C1 segment of cervical spinal cord (tissue), 14 donors: ENCODE measurements around the gene MACROD2.
"Not testable (repeated sequence)": the region's sequence is repeated elsewhere in the genome, so short reads cannot be mapped to it uniquely, and the experiment has no call there.

Experiments
- DNase-seq, 14 donors: peaks; one replicate each; lab custom pipeline; 2025; lab: John Stamatoyannopoulos, UW

MACROD2 gene

DNA sequence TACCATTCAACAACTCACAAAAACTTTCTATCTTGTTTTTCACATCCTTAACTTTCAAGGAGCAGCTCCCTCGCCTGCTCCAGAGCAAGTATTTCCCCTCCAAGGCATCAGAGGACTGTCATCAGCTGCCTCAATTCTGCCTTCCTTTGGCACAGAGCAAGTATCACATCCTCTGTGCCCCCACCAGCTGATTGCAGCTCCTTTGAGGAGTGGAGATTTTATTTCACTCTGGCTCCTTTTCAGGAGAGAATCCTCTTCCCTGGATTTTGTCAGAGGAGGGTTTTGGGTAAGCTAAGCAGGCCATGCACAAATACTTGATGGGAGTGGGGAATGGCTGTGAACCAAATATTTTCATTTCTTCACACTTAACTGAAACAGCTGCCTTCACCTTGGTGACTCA, 952.6 kb downstream of the MACROD2 start:
- no peak for DNase-seq

DNA sequence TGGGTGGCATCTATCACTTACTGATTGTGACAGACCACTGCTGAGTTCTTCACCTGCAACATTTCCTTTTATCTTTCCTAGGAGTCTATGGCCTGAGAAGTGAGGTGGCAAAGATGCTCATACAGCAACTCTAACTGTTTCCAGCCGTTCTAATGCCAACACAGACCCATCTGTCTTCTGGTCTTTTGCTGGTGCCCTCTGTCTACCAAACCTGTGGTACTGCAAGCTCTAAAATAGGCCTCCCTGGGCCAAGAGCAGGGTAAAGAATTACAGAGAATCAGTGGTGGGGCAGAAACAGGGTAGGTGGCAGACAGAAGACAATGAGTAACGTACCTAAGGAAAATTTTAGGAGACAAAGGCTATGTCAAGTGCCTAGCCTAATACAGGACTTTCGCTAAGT, 953.1 kb downstream of the MACROD2 start:
- peak in 1 of 14 donors; percentile 3 for DNase-seq

DNA sequence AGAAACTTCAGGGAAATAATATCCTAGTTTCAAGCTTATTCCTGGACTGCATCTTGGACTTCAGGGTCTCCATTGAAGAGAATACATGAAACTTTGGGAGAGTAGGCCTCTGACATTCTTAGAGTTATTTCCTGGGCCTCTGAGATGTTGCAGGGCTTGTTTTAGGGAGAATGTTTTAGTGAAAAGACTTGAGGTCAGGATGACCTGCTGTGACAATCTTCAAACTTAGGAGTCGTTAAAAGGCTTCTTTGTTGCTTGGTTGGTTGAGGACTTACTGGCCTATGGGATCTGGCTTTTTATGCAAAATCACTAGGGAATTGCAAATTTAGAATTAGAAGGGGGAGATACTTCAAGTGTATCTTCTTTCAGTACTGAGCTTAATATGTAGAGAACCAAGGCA, 955.3 kb downstream of the MACROD2 start:
- DNase-seq = no peak

DNA sequence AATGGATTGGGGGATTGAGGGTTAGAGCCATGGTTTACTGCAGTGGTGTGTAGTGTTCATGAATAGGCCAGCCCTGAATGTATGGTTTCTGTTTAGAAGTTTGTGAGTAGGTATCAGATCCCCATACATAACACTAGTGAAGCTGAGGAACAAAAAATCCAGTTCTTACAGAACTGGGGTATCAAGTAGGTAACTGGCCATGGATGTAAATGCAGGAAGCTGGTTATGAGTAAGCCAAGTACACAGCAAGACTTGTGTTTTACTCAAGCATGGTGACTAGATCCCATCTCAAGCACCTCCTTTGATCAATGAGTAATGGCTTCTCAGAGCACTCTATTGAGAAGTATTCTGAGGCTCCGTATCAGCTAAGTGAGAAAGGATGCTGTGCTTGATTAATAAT, 955.8 kb downstream of the MACROD2 start:
- DNase-seq = no peak

DNA sequence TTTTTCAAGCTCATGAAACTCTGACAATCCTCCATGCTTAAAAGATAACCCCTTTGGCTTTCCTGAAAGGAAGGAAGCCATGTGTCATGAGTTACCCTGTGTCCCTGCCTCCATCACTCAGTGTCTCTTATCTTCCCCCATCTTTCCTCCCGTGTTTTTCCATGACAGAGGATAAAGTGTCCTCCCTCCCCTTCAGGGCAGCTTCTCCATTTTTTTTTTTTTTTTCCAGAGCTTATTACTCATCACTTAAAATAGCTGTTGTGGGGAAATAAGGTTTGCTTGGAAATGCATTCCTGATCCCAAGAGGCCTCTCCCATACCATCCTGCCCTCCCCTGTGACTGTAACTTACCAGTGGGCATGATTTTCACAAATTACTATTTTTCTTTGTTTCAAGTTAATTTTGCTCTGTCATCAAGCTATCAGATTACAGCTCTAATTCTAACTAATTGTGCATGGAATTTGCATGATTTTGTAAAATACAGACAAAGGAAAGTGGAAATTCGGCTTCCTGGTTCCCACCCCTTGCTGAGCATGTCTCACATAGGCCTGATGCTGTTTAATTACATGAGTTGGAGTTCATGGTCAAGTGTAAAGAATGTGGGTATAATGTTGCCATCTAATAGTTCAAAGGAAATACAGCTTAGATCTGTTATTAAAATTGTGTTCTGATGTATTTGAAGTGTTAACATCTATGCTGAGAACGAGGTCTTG, 956.5 kb downstream of the MACROD2 start:
- DNase-seq = no peak

DNA sequence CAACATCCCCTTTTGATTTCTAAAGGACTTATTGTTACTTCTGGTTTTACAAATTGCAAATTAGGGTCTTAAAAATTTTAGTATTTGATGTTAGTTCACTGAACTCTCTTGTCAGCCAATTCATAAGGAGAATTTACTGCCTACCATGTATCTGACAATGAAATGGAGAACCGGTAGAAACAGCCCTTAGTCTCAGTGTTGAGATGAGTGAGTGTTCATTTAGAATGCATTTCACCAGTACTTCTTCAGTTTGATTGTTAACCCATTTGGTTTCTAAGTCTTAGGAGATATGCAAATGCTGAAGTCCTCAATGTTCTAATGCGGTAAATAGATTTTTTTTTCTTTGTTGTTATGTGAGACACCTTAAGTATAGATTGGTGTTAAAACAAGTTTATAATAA, 958.4 kb downstream of the MACROD2 start:
- DNase-seq = no peak

DNA sequence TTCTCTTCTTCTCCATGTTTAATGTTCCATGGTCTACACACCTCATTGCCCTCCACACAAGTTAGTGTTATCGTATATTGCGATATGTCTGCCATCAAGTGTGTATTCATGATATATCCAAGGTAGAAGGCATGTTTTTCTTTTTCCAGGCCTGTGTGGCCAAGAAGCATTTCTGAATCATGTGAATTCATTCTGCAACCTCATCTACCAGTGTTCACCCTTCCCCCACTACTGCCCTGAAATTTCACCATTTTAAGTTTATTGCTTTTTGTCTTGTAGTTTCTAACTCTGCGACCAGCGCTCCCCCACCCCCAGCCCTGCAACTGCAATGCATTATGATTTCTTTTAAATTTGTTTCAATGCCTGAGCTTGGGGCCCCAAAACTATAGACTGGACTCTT, 960.1 kb downstream of the MACROD2 start:
- no peak for DNase-seq

DNA sequence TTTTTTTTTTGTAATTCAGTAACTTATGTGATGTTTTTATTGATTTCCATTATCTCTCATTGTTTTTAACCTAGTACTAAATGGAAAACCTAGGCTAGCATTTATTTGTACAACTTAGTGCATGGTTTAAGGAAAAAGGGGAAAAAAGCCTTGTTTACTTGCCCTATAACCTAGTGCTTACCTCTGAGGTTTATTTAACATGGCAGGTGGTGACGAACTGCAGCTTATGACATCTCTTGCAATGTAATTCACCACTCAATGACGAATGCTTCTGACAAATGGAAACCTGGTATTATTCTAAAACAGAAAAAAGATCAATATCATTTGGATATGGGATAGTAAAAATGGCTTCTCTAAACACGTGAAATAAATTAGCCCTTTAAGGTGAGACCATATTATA, 960.7 kb downstream of the MACROD2 start:
- DNase-seq = no peak

DNA sequence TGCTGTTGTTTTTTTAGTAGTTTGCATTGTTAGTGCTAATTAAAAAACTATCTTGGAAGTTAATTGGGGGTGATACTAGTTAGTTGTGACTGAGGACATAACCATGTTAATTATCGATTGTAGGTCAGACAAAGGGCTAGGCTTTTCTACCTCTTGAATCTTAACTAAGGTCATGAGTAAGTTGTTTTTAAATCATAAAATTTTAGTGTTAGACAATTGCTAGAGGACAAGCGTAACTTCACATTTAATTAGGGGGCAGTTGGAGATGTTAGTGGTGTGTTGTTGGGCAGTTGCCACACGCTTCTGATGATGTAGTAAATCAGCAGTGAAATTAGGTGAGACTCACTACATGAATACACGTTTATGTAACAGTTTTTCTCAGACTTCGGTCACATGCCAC, 961.2 kb downstream of the MACROD2 start:
- DNase-seq = no peak

DNA sequence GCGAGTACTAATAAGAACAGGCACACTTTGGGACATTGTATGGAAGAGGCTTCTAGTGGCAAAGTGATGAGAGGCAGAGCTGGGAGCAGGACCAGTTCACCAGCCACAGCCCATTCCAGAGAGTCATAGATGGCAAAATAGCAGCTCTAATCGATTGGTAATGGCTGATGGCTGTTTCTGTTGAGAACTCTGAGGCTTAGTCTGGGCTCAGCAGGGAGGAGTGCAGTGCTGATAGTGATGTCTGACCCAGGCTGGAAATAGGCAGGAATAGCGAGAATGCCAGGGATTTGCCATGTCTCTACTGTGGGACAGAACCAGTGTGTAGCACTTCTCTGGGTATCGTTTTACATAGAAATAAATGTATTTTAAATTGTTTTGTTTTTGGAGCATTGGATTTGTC, 962.1 kb downstream of the MACROD2 start:
- no peak for DNase-seq

DNA sequence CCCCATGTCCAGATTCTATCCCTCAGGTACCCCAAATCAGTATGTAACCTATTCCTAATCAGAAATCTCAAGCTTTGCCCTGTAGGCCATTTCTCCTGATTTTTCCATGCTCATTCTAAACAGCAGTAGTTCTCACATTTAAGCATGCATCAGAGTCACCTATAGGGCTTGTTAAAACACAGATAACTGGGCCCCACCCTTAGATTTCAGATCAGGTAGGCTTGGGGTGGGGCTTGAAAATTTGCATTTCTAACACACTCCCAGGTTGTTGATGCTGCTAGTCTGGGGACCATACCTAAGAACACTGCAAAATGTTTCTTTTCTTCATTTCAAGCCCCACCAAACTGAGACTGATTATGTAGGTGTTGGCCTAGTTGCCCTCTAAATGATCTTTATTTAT, 963.3 kb downstream of the MACROD2 start:
- DNase-seq = no peak

DNA sequence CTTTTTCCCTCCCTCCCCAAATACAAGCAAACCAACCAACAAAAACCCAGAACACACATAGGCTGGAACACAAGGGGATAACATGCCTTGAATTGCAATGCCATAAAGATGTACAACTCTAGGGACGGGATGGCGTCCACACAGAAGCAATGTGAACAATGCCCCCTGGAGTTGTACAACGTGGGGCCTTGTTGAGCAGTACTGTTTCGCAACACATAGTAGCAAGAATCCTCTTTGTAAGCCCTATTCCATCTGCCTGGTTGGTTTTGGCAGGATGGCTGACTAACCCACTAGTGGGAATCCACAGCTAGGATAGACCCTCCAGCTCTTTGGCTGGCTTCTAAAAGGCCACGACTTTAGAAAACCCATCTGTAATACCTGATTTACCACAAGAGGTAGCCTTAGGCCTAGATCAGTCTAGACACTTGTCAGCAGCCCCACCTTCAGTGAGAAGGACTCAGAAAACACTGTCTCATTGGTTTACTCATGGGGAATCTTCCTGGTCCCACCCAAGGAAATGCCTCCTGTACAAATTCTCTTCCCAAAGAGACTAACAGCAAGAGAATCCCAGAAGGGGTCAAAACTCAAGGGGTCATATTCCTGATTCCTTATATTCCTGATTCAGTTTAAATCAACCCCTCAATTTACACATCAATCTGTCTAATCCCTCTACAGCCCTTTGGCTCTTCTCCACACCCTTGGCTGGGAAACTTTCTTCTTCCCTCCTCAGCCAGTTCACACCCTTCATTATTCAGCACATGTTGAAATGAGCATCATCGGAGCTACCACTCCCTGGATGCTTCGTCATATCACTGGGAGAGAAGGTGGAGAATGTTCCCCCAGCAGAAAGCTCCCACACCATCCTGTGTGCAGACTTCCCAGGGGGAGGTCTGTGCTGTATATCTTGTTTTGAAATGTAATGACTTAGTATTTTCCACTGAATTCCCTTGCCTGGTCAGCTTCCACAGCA, 964.5 kb downstream of the MACROD2 start:
- DNase-seq = no peak

DNA sequence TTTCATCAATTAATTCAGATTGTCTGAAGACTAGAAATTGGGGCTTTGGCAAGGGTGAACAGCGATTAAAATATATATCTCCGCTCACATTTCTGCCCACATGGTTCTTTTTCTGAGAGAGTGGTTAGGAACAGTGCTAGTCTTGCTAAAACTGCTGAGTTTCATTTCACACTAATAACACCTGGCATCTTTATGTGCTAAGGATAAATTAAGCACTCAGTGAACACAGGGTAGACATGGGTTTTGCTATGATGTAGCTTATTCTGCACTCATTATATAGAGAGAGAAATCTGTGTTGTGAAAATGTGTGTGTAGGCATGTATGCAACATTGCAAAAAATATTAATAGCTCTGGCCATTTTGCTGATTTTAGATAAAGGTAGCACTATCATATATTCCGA, 965.5 kb downstream of the MACROD2 start:
- no peak for DNase-seq

DNA sequence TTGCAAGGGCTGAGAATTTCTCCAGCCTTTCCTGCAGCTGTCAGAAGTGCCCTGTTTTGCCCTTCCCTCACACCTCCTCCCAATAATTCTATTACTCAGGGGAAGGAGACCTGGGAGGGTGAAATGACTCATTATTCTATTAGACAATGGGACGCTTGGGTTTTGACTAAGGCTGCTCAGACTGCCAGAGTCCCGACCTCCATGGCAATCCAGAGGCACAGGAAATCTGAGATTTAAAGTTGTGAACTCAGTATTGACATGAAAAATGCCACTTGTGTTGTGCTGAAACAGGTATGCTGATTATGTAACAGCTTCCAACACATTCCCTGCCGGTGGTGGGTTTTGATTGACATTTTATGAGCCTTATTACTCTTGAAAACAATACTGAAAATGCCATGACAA, 967.9 kb downstream of the MACROD2 start:
- no peak for DNase-seq

DNA sequence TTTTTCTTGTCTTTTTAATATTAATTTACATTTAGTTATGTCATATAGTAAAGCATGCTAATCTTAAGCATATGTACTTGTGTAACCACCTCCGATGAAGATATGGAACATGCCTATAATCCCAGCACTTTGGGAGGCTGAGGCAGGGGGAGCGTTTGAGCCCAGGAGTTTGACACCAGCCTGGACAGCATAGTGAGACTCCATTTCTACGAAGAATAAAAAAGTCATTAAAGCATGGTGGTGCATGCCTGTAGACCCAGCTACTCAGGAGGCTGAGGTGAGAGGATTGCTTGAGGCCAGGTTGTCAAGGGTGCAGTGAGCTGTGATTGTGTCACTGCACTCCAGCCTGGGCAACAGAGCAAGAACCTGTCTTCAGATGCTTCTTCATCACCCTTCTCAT, 970.9 kb downstream of the MACROD2 start:
- no peak for DNase-seq

DNA sequence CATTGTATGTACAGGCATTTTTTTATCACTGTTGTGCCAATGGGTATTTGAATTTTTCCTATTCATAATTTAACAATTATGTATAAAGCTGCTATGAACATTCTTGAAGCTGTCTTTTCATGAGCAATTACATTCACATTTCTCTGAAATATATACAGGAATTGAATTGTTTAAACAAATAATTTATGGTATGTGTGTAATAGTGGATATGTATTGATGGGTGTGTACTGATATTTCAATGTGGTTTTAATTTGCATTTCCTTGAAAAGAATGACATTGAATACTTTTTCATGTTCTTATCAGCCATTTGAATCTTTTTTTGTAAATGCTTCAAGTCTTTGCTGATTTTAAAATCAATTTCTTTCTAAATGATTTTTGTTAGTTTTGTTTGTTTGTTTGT, 971.5 kb downstream of the MACROD2 start:
- DNase-seq = no peak

DNA sequence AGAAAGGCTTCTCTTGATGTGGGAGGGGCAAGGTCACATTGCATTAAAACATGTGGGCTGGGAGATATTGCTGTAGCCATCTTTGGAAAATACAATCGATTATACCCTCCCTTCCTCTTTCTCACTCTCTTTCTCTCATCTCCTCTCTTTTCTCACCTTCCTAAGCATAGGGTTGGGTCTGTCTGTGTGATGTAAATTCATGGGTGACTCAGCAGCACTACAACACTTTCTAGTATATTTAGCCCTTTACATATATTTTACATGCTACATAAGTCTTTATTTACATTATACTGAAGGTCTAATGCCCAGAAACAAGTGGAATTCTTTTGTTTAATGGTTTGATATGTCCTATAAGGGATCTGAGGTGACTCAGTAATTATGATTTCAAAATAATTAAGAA, 976.9 kb downstream of the MACROD2 start:
- no peak for DNase-seq

DNA sequence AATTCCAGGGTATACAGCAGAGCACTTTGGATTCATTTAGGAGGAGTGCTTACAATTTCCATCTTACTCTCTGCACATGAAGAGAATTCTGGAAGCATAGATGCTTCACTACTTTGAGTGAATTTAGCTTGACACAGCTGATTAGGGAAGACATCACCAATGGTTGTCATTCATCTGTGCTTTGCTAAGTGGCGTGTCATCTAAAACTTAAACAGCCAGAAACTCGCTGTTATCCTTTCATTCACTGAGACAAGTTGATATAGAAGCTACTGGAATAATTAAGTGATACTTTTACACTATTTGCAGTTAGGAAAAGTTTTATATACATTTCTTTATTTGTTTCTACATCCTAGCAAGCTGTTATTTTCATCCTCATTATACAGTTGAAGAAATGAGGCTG, 977.4 kb downstream of the MACROD2 start:
- no peak for DNase-seq

DNA sequence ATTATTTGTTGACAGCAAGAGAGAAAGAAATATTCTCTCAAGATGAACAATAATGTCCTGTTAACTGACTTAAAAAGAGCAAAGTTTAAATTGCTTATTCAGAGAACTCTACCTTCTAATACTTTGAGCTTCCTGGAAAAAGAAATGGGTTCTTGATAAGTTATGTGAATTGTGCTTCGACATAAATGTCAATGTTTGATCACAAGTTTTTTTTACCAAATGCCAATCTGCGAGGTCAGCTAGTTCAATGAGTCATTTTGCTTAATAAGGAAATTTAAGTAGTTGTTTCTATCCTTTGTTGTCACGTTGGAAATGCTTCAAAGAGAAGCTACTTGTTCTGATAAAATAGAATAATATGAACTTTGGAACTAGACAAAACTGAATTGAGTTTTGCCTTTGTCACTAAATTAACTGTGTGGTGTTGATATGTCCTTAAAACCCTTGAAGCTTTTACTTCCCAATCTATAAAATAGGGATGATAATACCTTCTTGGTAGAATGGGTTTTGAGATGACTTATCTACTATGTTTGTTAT, 984.2 kb downstream of the MACROD2 start:
- no peak for DNase-seq

DNA sequence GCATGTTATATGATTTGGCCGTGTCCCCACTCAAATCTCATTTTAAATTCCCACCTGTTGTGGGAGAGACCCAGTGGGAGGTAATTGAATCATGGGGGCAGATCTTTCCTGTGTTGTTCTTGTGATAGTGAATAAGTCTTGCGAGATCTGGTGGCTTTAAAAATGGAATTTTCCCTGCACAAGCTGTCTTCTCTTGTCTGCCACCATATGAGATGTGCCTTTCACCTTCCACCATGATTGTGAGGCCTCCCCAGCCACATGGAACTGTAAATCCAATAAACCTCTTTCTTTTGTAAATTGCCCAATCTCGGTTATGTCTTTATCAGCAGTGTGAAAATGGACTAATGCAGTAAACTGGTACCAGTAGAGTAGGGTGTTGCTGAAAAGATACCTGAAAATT, 986.2 kb downstream of the MACROD2 start:
- not testable (repeated sequence) for DNase-seq

DNA sequence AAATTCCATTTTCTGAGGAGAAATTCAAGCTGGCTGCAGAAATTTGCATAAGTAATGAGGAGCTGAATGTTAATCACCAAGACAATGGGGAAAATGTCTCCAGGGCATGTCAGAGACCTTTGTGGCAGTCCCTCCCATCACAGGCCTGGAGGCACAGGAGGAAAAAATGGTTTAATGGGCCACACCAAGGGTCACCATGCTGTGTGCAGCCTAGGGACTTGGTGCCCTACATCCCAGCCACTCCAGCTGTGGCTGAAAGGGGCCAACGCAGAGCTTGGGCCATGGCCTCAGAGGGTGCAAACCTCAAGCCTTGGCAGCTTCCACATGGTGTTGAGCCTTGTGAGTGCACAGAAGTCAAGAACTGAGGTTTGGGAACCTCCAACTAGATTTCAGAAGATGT, 987.0 kb downstream of the MACROD2 start:
- not testable (repeated sequence) for DNase-seq

DNA sequence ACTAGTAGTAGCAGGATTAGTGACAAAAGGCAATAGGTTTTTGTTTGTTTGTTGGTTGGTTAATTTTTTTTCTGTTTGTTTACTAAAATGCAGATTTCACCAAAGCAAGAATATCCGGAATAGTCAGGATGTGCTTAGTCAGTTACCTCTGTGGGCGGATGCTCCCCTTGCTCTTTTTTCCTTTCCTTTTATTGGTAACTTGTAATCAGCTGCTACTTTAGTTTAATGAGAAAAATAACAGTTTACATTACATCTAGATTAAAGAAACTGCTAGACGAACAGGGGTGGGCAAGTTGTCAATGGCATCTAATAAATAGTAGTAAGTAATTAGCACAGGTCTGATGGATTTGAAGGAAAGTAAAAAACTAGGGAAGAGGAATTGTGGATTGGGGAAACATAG, 989.0 kb downstream of the MACROD2 start:
- no peak for DNase-seq
